K562 (cell line): ENCODE results near the gene ADORA3. TPM values are rescaled to one million over a fixed set of nuclear protein-coding genes. Genes with fewer than 3 reads are reported as not detected.
A peak's percentile ranks its signal among the peaks of the same experiment; 100 is the strongest.

Experiments
- ARID1B ChIP-seq: fragments of 450-650 bp; IDR thresholded peaks from 2 replicates; pipeline ENCODE4 v1.6.1; 2016; ENCODE audit warnings: antibody characterized with exemption, mild to moderate bottlenecking, inconsistent platforms
- ASH1L ChIP-seq: fragments of 450-650 bp; IDR thresholded peaks from 2 replicates; pipeline ENCODE4 v1.6.1; 2018; ENCODE audit warnings: borderline replicate concordance, mild to moderate bottlenecking, low read depth; ENCODE audit not compliant: partially characterized antibody
- ATF3 ChIP-seq, 2 experiments: fragments of 450-650 bp in 1 of 2; sonication (generic) in 1 of 2; formaldehyde crosslinking in 1 of 2; IDR thresholded peaks in 1 of 2; conservative IDR thresholded peaks in 1 of 2; 2 replicates each; pipeline versions ENCODE4 v1.6.1 to v1.8.1; 2016 to 2023; ENCODE audit warnings: mild to moderate bottlenecking in 2 of 2, moderate library complexity in 2 of 2, inconsistent platforms in 1 of 2, missing genetic modification reagents in 1 of 2
- CBFA2T3 ChIP-seq: fragments of 450-650 bp; IDR thresholded peaks from 2 replicates; pipeline ENCODE4 v1.6.1; 2017
- CTCF ChIP-seq, 3 experiments: IDR thresholded peaks in 2 of 3; conservative IDR thresholded peaks in 1 of 3; 2 replicates each; pipeline ENCODE4 v1.5.1; 2011 to 2012; ENCODE audit warnings: low read length in 3 of 3, mild to moderate bottlenecking in 3 of 3, control low read depth in 2 of 3, improper control_type of control experiment in 1 of 3, inconsistent platforms in 1 of 3, low read depth in 1 of 3, mixed read lengths in 1 of 3, moderate library complexity in 1 of 3; ENCODE audit not compliant: insufficient read depth in 2 of 3
- DPF2 ChIP-seq: fragments of 450-650 bp; IDR thresholded peaks from 2 replicates; pipeline ENCODE4 v1.6.1; 2016
- E2F6 ChIP-seq, 2 experiments: IDR thresholded peaks; 2 replicates each; pipeline ENCODE4 v1.6.1; 2011; ENCODE audit warnings: borderline replicate concordance in 1 of 2, control low read depth in 1 of 2, low read depth in 1 of 2, low read length in 1 of 2, mild to moderate bottlenecking in 1 of 2, mixed read lengths in 1 of 2, moderate library complexity in 1 of 2; ENCODE audit not compliant: insufficient read depth in 1 of 2, insufficient read length in 1 of 2, poor library complexity in 1 of 2, severe bottlenecking in 1 of 2; ENCODE audit errors: extremely low read depth in 1 of 2
- HNRNPLL ChIP-seq: fragments of 200-400 bp; formaldehyde crosslinking; IDR thresholded peaks from 2 replicates; pipeline ENCODE4 v1.6.1; 2017; ENCODE audit warnings: low read length, low read depth, mild to moderate bottlenecking; ENCODE audit not compliant: poor library complexity, severe bottlenecking
- LEF1 ChIP-seq: fragments of 450-650 bp; IDR thresholded peaks from 2 replicates; pipeline ENCODE4 v1.6.1; 2016; ENCODE audit warnings: mild to moderate bottlenecking
- MAFG ChIP-seq: fragments of 450-650 bp; conservative IDR thresholded peaks from 2 replicates; pipeline ENCODE4 v1.6.1; 2016; ENCODE audit warnings: missing genetic modification characterization, missing compliant biosample characterization
- MCM2 ChIP-seq: fragments of 450-650 bp; IDR thresholded peaks from 2 replicates; pipeline ENCODE4 v1.6.1; 2017; ENCODE audit warnings: low read depth, mild to moderate bottlenecking
- NFIX ChIP-seq: fragments of 250-450 bp; sonication (Bioruptor Pico); IDR thresholded peaks from 2 replicates; pipeline ENCODE4 v1.4.0; 2020; ENCODE audit warnings: low read depth, mild to moderate bottlenecking, moderate library complexity
- RBM39 ChIP-seq: fragments of 200-400 bp; formaldehyde crosslinking; optimal IDR thresholded peaks from 2 replicates; pipeline ENCODE3; 2018; ENCODE audit warnings: low read depth, low read length
- SOX6 ChIP-seq: fragments of 450-650 bp; IDR thresholded peaks from 2 replicates; pipeline ENCODE4 v1.6.1; 2014; ENCODE audit warnings: mild to moderate bottlenecking
- SRF ChIP-seq, 2 experiments: fragments of 250-450, 450-650 bp in 1 of 2; sonication (Bioruptor Pico) in 1 of 2; sonication (generic) in 1 of 2; formaldehyde crosslinking; IDR thresholded peaks; 2 replicates each; pipeline versions ENCODE4 v1.5.0 to v1.5.1; 2020 to 2022; ENCODE audit warnings: mild to moderate bottlenecking in 1 of 2, missing genetic modification reagents in 1 of 2
- STAT5A ChIP-seq: IDR thresholded peaks from 2 replicates; pipeline ENCODE4 v1.6.1; 2012; ENCODE audit warnings: low read length, inconsistent platforms, borderline replicate concordance
- TCFL5 ChIP-seq: fragments of 250-450 bp; sonication (Bioruptor Pico); conservative IDR thresholded peaks from 2 replicates; pipeline ENCODE4 v1.6.1; 2021; ENCODE audit warnings: mild to moderate bottlenecking, moderate library complexity, matching md5 sums
- TEAD2 ChIP-seq: fragments of 450-650 bp; IDR thresholded peaks from 2 replicates; pipeline ENCODE4 v1.6.1; 2016; ENCODE audit warnings: missing genetic modification characterization, control low read depth, missing compliant biosample characterization
- ZBED1 ChIP-seq: IDR thresholded peaks from 2 replicates; pipeline ENCODE4 v1.6.1; 2014
- ZNF175 ChIP-seq: fragments of 200-800 bp; sonication (Bioruptor generic); IDR thresholded peaks from 2 replicates; pipeline ENCODE4 v1.6.1; 2016; ENCODE audit warnings: low read depth, mild to moderate bottlenecking, missing genetic modification characterization, missing compliant biosample characterization
- ZNF584 ChIP-seq: fragments of 200-800 bp; sonication (Bioruptor generic); IDR thresholded peaks from 2 replicates; pipeline ENCODE4 v1.6.1; 2016; ENCODE audit warnings: low read depth, mild to moderate bottlenecking, missing genetic modification characterization, missing compliant biosample characterization
- ZNF77 ChIP-seq: fragments of 250-450 bp; sonication (Bioruptor Pico); IDR thresholded peaks from 2 replicates; pipeline ENCODE4 v1.5.0; 2020
- polyA plus RNA-seq, 8 experiments: library from polyadenylated mRNA; depleted of rRNA in 4 of 8; stranded (reverse) in 5 of 8; unstranded in 3 of 8; fragments of >200 nt; fragmentation: Nextera tagmentation in 2 of 8; fragmentation: Illumina TruSeq in 1 of 8; extraction: Ambion mirVana in 2 of 8; extraction: Trizol in 1 of 8; gene quantifications; 2 replicates each; pipeline versions ENCODE4 v1.2.1 to v1.2.3, GENCODE V29; 2011 to 2014; ENCODE audit warnings: inconsistent platforms in 1 of 8, missing spikeins in 1 of 8
- total RNA-seq, 7 experiments: library from RNA; depleted of rRNA in 6 of 7; stranded (reverse); fragments of >200 nt in 6 of 7; fragmentation: Illumina TruSeq in 2 of 7; extraction: Trizol in 2 of 7; gene quantifications; 2 replicates each; pipeline versions ENCODE4 v1.2.1 to v1.2.3, GENCODE V29; 2011 to 2021; ENCODE audit warnings: low replicate concordance in 1 of 7

ADORA3 gene
- total and polyA plus RNA-seq, 9 of the 15 experiments (the other 6 are each of a cell fraction or from before 2014, with no cell fraction given), result 0.09 to 0.35 (median 0.16) TPM; not detected in 3

GRCh38 chr1:111467865-111468716 is 35.3 kb downstream of the ADORA3 start (continued):
- TF ChIP-seq NFIX (CRISPR knock-in tag), result no peak
- no peak for TF ChIP-seq HNRNPLL
- TF ChIP-seq CBFA2T3, result peak; percentile 32
- TF ChIP-seq ATF3 (IDR thresholded peaks at IDR 0.05), result peak; percentile 27; the same call in 1 of the 2 replicates
- no peak for TF ChIP-seq ATF3 (CRISPR knock-in tag; conservative IDR thresholded peaks at IDR 0.05)
- TF ChIP-seq STAT5A, result no peak
- no peak for TF ChIP-seq TCFL5 (CRISPR knock-in tag)
- TF ChIP-seq RBM39, result no peak
- TF ChIP-seq ZNF77 (CRISPR knock-in tag), result no peak
- no peak for TF ChIP-seq LEF1
- TF ChIP-seq DPF2, result peak; percentile 70; the same call in 1 of the 2 replicates
- peak; percentile 87 for TF ChIP-seq MAFG (tag)
- no peak for TF ChIP-seq ZNF175
- peak; percentile 58; the same call in 1 of the 2 replicates for TF ChIP-seq ARID1B
- no peak for TF ChIP-seq SRF (CRISPR knock-in tag; IDR thresholded peaks at IDR 0.05)
- no peak for TF ChIP-seq E2F6 (IDR thresholded peaks at IDR 0.05; ENCODE audit: borderline replicate concordance in 1 of 2, extremely low read depth in 1 of 2, insufficient read depth in 1 of 2, insufficient read length in 1 of 2, low read depth in 1 of 2, low read length in 1 of 2, poor library complexity in 1 of 2, severe bottlenecking in 1 of 2)
- no peak for TF ChIP-seq ZBED1
- peak; percentile 66 for TF ChIP-seq SOX6
- no peak for TF ChIP-seq ASH1L
- 0 out of 2 replicates have a peak, but pooled peaks have one; percentile 65 for TF ChIP-seq ZNF584
- TF ChIP-seq MCM2, result no peak
- peak; percentile 1; the same call in 1 of the 2 replicates for TF ChIP-seq TEAD2 (tag)
- 0 out of 6 replicates have a peak, but pooled peaks of 1 of the 3 experiments have one; percentile 14 for TF ChIP-seq CTCF (IDR thresholded peaks at IDR 0.05 in 2 of 3, conservative IDR thresholded peaks at IDR 0.05 in 1 of 3; ENCODE audit: insufficient read depth in 2 of 3, low read depth in 1 of 3, low read length in 3 of 3)
